HT-29 (cell line): ENCODE measurements around the gene AARS2. TPM values are rescaled to one million over a fixed set of nuclear protein-coding genes. Genes with fewer than 3 reads are reported as not detected.
A peak's percentile ranks its signal among the peaks of the same experiment; 100 is the strongest.

ENCODE experiments used
- DNase-seq: peaks from one replicate; pipeline ENCODE4 v3.0.0-alpha.2; 2015; ENCODE audit warnings: low spot score
- total RNA-seq: library from RNA; depleted of rRNA; stranded (reverse); fragments of >200 nt; shearing (Covaris generic); gene quantifications from 2 replicates; pipeline ENCODE4 v1.2.3, GENCODE V29; 2014

AARS2 gene
- total RNA-seq, 1 experiment from 2014 or later, result 30.6 TPM

DNA sequence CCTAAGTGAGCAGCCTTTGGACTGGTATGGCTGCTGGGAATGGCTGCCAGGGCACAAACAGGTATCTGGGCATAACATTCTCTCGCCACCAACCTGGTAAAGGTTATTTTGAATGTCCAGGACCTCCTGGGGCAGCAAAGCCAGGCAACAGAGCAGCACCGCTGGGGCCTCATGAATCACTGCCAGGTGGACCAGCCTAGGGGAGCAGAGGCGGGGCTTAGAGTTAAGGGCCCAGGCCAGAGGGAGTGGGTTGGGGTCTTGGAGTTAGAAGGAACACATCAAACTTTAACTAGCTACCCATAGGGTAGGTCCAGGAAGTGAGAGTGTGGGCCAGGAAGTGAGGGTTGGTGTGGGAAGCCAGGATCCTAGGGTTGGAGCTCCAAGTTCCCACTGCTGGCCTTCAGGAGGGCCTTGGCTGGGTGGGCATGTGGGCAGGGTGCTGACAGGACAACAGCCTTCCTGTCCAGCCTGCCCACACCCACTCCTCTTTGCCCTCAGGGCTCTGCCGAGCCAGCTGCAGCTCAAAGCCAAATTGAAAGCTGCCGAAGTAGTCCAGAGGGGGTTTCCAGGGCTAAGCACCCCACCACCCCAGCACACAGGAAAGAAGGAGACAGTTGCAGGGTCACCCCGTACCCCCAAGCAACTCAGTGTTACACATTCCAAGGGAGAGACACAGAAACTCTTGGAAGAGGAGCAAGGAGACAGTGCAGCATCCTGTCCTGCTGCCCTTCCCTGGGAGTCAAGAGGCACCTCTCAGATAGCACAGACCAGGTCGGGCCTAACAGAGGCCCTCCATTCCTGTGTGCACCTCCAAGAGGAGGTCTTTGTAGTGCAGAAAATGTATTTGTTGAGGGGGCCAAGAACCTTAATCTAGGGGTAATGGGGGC lies 50.4 kb downstream of the AARS2 start:
- DNase-seq, result no peak

DNA sequence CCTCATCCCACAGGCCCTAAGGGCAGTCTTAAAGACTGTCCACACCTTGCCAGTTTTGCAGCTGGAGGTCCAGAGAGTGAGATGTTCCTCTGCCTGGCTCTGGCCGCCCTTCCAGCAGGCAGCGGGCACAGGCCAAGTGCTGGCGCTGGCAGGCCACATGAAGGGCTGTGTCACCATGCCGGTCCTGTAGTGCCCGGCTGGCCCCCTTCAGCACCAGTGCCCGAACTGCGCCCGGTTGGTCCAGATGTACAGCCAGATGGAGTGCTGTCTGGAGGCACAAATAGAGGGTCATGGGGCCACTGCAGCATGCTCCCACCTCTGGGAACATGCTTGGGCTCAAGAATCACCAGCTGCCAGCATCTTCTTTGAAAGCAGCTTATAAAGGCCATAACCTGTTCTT lies 51.6 kb downstream of the AARS2 start:
- no peak for DNase-seq

DNA sequence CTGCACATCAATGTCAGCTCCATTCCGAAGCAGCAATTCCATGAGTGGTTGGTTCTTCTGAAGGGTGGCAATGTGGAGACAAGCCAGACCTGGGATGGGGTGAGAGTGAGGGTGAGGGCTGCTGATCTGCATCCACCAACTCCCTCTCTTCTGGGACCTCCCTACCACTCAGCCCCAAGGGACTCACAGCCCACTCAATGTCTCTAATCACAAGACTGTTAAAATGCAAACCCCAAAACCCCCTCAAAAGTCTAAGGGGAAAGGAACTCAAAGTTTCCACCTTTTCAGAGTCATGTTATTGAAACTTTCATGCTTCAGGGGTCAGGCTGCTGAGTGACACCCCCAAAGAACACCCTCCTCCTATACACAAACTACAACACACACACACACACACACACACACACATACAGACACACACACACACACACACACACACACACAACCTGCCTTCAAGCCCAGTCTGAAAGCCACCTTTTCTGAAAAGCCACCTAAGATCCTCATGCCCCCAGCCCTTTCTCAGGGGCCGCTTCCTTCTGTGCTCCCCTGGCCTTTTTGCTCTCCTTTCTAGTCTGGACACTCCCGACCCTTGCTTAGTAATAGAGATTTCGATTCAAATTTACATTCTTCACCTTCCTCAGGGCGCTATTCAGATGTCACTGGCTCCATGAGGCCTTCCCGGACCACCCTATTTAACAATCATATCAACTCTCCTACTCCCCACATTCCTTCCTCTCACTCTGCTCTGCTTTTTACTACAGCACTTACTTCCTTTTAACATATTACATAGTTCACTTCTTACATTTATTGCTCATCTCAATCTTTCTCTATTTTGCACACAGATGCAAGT lies 52.5 kb downstream of the AARS2 start:
- no peak for DNase-seq

DNA sequence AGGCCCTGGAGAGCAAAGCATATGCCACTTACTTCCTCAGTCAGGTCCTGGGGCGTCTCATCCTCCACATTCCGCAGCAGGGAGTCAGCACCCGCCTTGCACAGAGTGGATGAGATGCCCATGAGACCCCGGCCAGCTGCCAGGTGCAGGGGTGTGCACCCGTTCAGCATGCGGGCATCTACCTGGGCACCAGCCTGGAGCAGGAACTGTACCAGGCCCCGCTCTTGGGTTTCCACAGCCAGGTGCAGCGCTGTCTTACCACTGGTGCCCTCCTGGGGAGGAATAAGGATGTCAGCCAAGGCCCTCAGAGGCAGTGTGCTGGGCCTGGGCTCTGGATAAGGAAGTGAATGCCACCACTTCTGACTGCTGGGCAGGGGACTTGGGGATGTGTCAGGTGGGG lies 53.1 kb downstream of the AARS2 start:
- no peak for DNase-seq

DNA sequence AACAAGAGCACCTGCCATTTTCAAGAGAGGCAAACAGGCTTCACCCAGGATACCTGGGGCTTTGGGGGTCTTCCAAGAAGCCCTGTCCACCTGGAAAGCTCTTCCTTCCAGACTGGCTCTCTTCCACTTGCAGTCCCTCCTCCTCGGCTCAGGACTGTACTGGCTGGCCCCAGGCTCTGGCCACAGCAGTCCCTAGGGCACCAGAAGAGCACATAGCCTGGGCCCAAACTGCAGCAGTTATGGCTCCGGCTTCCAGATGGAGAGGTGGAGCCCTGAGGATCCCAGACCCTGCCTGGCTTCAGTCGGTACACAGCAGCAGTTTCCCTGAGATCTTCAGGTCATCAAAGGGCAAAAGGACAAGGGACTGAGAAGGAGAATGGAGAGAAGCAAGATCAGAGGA lies 54.2 kb downstream of the AARS2 start:
- no peak for DNase-seq

DNA sequence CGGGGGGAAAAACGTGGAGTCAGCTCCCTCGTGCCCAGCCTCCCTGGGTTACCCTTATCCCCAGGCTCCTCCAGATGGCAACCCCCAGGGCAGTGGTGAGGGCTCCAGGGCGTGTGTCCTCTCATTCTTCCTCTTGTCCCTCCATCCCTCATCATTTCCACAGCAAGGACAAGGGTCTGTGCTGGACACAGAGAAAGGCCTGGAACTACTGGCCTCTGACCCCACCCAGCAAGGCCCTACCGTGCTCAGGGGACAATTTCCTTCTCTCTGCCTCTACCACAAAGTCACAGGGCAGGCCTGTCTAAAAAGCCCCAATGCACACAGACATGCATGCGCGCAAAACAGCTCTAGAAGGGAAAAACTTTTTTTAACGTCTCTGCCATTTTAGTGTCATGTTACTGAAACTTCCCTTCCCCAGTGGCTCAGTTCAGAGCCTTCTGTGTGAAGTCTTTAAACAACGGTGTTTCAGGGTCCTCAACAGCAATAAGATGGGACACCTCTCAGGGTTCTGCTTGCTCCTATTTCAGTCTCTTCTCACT lies 54.8 kb downstream of the AARS2 start:
- no peak for DNase-seq

DNA sequence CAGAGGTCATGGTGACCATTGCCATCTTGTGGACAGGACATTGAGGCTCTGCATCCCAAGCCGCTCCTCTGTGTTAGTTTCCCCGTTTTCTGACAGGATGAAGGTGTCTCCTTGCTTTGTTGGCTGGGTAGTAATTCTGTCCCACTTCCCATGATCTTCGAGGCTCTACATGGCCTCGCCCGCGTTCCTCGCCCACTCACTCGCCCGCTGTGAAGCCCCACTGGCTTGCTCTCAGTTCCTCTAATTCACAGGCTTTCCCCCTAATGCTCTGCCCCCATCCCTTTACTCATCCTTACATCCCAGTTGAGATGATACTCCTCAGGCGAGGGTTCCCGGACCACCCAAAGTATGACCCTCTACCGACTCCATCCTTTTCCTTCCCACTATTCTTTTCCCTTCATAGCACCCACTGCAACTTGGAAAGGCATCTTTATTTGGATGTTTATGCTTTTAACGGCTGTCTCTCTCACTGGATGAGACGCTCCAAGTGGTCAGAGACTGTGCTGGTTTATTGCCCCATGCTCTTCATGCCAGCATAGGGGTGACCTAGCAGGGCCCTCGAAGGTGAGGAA lies 55.3 kb downstream of the AARS2 start:
- DNase-seq, result no peak

DNA sequence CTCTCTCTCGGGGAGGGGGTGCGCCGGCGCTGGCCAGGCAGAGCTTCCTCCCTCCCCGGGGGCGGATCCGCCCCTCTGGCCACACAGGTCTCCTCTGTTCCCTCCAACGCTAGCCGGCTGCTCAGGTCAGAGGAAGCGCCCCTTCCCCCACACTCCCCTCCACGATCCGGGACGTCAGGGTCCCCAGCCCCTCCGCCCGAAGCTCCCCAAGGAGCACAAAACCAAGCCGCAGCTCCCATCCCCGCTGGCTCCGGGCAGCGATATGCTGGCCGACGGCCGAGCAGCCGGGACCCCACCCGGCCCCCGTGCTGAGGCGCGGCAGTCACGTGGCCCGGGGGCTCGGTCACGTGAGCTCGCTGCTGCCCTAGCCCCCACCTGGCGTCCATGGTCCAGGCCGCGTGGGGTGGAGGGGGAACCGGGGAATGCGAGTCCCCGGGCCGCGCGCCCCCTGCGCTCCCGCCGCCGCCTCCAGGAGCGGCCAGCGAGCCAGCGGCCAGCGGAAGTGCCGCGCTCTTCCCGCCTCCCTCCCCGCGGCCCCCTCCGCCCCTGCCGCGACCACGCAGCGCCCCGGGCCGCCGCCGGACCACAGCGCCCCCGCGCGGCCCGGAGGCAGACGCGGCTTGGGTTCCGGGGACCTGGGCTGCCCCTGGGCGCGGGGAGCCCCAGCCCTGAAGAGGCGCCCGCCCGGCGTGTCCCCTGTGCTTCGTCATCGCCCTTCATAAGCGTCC lies 56.0 kb downstream of the AARS2 start, which contains the start of gene SLC35B2:
TSS of gene SLC35B2 (minus strand) at position 504 of the 728 bp plus-strand sequence. CDS start at position 386, 118 bp downstream.
- DNase-seq, result peak; percentile 75

DNA sequence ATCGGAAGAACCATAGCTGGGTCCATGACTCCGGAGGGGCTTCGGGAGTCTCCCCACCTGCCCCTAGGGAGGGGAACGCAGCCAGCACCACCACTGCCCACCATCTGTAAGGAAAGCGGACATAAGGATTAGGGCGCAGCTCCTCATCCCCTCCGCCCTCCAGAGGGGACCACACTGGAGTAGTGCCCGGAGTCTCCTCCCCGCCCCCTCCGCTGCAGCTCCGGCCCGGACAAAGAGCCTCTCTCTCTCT lies 56.4 kb downstream of the AARS2 start:
- no peak for DNase-seq

DNA sequence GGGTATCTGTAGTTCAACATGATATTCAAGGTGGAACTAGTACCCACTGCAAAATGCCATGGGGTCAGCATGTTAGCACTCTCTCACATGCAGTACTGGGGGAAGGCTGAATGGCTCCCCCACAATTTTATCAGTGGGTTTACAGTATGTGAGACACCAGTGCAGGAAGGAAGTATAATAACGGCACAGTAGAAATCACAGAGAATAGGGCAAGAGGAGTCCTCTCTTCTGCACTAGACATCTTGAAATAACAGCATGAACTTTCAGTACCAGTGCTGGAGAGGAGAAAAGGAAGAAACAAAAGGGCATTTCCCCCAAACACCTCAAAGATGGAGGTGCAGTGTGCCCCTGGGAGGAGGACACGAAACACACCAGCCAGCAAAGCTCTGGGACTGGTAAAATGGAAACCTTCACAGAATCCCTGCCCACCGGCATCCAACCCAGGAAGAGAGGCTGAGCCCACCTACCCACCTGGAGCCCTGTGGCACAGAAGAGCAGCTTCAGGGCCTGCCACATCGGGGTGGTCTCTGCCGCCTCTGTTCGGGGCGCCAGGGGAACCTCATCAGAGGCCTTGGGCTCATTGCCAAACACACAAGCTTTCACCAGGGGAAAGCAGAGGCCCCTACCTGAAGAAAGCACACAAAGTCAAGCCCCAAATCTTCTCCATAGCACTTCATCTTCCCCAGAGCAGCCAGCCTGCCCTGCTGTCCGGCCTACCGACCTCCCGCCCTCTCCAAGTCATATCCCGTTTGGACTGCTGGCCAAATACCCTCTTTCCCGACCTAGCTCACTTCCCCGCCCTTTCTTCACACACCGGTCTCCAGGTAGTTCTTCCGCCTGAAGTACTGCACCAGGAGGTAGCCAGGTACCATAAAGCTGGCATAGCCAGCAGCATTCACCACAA lies 57.0 kb downstream of the AARS2 start:
- peak; percentile 59 for DNase-seq

DNA sequence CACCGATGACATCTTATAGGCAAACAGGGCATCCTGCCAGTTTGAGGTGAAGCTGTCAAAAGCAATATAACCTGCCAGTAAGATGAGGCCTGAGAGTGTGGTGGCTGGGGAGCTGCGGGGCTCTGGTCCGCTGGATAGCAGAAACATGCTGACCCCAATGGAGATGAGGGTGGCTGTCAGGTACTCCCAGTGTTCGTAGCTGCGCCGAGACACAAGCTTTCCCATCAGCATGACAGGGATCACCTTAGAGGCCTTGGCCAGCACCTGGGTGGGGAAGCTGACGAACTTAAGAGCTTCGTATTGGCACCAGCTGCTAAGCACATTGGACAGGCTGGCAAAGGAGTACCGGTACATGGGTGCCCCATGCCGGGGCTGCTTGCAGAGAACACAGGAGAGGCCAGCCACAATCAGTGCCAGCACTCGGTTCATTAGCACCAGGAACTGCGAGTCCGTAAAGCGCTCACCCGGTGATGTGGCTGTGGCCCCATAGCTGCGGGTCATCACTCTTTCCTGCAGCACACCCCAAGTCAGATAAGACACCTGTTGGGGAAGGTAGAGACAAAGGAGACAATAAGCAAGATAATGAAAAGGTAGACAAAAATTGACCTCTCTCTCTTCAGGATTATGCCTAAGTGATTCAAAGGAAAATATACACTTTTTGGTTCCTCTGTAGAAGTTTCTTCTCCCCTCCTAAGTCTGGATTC lies 57.9 kb downstream of the AARS2 start:
- peak; percentile 38 for DNase-seq

DNA sequence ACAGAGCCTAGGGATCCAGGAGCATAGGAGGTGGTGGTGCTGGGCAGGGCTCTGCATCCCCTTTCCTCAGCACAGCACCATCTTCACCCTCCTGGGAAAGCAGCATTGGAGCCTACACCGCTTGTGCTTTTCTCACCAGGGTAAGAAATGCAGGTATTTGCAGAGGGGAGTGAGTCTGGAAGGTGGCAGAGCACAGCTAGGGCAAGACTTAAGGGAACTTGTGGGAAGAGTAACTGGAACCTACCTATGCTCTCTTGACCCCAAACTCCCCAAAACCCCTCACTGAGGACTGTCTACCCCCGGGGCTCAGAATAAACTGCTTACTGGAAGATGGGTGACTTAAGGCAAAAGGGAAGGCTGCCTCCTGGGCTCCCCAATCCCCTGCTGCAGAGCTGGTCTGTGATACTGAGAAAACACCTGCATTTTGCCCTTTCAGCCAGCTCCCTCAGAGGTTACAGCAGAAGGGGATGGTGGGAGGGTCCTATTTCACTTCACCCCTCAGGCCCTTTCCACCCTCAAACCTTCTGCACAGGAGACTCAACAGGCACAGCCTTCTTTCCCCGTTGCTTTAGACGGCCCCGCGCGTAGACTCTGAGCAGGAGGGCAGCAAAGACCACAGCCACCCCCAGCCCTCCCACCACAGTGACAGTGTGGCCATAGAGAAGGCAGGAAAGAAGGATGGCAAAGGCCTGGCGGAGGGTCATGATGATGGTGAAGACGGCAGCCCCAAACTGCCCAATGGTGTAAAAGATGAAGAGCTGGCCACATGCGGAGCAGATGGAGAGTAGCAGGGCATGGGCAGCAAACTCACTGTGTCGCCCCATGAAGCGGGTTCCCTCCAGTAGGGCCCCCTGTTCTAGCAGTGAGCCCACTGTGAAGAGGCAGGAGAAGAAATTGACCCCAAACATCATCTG lies 58.7 kb downstream of the AARS2 start:
- no peak for DNase-seq

DNA sequence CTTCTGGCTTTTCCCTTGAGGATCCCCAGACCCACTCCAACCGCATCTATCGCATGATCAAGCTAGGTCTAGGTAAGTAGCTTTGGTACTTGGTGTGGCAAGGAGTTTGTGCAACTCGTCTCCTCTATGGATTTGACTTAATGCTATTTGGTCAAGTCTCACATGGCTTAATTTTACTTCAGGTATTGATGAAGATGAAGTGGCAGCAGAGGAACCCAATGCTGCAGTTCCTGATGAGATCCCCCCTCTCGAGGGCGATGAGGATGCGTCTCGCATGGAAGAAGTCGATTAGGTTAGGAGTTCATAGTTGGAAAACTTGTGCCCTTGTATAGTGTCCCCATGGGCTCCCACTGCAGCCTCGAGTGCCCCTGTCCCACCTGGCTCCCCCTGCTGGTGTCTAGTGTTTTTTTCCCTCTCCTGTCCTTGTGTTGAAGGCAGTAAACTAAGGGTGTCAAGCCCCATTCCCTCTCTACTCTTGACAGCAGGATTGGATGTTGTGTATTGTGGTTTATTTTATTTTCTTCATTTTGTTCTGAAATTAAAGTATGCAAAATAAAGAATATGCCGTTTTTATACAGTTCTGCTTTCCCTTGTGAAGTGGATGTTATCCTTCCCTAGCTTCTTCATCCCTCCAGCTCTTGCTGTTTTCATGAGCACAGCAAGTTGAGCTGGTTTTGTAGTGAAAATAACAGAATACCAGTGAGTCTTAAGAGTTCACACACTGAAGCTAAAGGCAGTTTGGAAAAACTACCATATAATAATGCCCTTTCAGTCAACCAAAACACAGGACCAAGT lies 59.6 kb downstream of the AARS2 start:
- peak; percentile 73 for DNase-seq

DNA sequence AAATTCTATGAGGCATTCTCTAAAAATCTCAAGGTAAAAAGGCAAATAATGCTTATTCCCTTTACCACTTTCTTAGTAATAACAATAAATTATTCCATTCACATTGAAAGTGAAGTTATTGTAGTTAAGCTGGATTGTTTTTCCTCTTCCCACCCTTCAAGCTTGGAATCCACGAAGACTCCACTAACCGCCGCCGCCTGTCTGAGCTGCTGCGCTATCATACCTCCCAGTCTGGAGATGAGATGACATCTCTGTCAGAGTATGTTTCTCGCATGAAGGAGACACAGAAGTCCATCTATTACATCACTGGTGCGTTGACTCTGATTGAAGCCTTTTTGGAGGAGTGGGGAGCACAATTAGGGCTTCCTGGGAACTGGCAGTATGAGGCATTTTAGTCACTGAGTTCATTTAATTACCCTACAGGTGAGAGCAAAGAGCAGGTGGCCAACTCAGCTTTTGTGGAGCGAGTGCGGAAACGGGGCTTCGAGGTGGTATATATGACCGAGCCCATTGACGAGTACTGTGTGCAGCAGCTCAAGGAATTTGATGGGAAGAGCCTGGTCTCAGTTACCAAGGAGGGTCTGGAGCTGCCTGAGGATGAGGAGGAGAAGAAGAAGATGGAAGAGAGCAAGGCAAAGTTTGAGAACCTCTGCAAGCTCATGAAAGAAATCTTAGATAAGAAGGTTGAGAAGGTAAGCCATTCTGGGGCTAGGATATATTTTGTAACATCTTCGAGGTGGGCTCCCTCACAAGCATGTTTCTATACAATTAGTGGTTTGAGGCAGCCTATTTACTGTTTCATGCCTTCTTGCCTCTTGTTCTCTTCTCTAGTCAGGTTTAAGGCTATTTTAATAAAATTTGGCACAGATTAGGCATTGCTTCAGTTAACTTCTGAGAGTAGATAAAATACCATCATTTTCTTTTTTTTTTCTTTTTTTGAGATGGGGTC lies 61.3 kb downstream of the AARS2 start:
- DNase-seq, result no peak

DNA sequence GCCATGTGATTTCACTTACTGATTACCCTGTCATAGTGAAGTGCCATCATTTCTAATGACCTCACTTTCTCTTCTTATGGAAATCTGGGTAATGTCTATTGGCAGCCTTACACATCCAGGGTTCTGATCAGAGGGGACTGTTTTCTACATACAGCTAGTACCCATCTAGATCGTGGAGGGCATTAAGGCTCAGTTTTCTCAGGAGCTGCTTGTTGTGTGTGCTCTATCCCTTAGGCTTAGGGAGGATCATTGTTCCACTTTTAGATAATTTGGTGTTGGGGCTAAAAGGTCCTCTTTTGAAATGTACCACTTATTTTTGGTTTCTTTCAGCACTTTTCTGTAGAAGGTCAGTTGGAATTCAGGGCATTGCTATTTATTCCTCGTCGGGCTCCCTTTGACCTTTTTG lies 62.4 kb downstream of the AARS2 start:
- DNase-seq, result no peak

DNA sequence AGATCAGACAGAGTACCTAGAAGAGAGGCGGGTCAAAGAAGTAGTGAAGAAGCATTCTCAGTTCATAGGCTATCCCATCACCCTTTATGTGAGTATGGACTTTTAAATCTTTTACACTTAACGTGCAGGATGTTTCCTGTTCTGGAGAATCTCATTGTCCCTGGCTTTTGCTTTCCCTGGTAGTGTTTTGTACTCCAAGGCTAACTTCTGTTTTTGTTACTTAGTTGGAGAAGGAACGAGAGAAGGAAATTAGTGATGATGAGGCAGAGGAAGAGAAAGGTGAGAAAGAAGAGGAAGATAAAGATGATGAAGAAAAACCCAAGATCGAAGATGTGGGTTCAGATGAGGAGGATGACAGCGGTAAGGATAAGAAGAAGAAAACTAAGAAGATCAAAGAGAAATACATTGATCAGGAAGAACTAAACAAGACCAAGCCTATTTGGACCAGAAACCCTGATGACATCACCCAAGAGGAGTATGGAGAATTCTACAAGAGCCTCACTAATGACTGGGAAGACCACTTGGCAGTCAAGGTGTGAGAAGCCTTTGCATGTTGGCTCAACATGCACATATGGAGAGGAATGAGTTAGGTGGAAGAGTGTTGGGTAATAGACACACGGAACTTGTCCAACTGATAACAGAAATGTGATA lies 63.0 kb downstream of the AARS2 start:
- DNase-seq, result no peak
